Activated T-cell treated with anti-CD3 and anti-CD28 coated beads, Interleukin-2, amount 50 U/mL, for 4 hours (primary cell): ENCODE data around the gene SLC10A3. TPM values are rescaled to one million over a fixed set of nuclear protein-coding genes. Genes with fewer than 3 reads are reported as not detected.
A peak's percentile ranks its signal among the peaks of the same experiment; 100 is the strongest.

Experiments
- ATAC-seq, 2 donors: fragments of 200-7000 bp; cut with Tn5 transposase; one replicate each; pipeline ENCODE4 v1.10.0; 2021
- DNase-seq: peaks from one replicate; pipeline ENCODE4 v3.0.0-alpha.2; 2020
- H3K27me3 Mint-ChIP-seq: one replicate; pipeline ENCODE4 v1.8.0; 2021; ENCODE audit warnings: low read depth, mixed read lengths
- H3K36me3 Mint-ChIP-seq: one replicate; pipeline ENCODE4 v1.8.0; 2022; ENCODE audit warnings: mixed read lengths; ENCODE audit not compliant: insufficient read depth
- H3K4me1 Mint-ChIP-seq: one replicate; pipeline ENCODE4 v1.8.0; 2021; ENCODE audit warnings: low read depth, mixed read lengths
- H3K4me3 Mint-ChIP-seq: one replicate; pipeline ENCODE4 v1.8.0; 2021; ENCODE audit warnings: mild to moderate bottlenecking, moderate library complexity, mixed read lengths
- H3K9me3 Mint-ChIP-seq: one replicate; pipeline ENCODE4 v1.8.0; 2021; ENCODE audit warnings: mixed read lengths
- total RNA-seq, 3 donors: library from RNA; stranded (reverse); gene quantifications; one replicate each; pipeline ENCODE4 v1.2.1, GENCODE V29; 2021

Gene SLC10A3
- total RNA-seq, 3 donors from 2014 or later = 31.3 to 32.0 (median 31.9) TPM

DNA sequence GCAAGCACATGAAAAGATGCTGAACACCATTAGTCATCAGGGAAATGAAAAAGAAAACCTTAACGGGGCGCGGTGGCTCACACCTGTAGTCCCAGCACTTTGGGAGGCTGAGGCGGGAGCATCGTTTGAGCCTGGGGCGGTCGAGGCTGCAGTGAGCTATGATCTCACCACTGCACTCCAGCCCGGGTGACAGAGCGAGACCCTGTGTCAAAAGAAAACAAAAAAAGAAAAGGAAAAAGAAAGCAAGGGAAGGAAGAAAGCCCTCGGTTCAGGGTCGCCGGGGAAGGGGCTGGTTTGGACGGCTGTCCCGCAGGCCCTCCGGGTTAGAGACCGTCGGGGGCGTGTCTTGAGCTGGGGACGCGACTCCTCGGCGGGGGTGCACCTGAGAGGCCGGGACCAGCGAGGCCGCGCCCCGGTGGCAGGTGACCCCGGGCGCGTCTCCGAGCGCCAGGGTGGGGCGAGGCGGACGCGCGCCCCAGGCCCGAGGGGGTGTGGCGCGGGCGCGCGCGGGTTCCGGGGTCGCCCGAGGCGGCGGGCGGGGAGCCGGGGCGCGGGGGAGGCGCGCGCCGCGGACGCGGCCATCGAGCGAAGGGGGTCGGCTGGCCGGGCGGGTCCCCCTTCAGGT is 32.8 kb downstream of the SLC10A3 start:
- Mint-ChIP-seq H3K4me1 (peaks cover 10% of the 10 kb centered on the region), H3K4me3 (peak overlapping the region; percentile 92)

DNA sequence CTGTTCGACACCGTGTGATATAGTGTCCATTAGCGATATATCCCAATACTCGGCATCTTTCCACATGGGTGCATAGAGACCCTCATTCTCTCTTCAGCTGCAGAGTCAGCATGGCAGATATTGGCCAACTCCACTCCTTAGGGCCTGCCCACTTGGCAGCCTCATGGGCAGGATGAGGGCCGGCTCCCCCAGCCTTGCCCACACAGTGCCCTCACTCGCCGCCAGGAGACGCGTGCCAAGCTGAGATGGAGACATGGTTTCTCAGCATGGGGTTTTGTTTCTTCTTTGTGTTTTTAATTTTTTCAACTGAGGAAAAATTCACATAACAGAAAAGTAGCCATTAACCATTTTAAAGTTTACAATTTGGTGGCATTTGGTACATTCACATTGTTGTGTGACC is 37.6 kb downstream of the SLC10A3 start:
- Mint-ChIP-seq H3K27me3 (no peaks in the 10 kb centered on the region), H3K9me3 (no peaks in the 10 kb centered on the region), H3K4me3 (no peak overlapping the region), H3K36me3 (peaks cover 2% of the 10 kb centered on the region), H3K4me1 (peaks cover 3% of the 10 kb centered on the region)
- no peak for ATAC-seq
- no peak for DNase-seq

More for the DNA sequence above, 32.8 kb downstream of the SLC10A3 start:
- Mint-ChIP-seq H3K9me3 (no peaks in the 10 kb centered on the region), H3K27me3 (no peaks in the 10 kb centered on the region), H3K36me3 (no peaks in the 10 kb centered on the region)
- DNase-seq (peak; percentile 42), ATAC-seq (peak; percentile 56 to 57)

DNA sequence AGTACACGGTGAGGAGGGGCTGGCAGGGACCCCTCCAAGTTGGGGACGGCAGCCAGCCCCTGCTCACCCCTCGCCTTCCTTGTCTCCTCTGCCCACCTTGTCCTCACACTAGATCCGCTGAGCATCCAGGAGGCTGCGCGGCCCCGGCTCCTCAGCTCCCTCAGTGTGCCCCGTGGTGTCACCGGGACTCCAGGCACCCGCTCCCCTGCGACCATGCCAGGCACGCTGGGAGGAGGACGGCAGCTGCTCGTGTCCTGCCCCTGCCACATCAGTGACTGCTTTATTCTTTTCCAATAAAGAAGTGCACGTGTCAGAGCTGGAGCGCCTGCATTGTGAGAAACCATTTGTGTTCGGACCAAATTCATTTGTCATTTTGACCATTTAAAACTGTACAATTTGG is 40.1 kb downstream of the SLC10A3 start:
- DNase-seq (no peak), ATAC-seq (no peak)
- Mint-ChIP-seq H3K4me3 (no peak overlapping the region), H3K4me1 (no peaks in the 10 kb centered on the region), H3K36me3 (peaks cover 7% of the 10 kb centered on the region), H3K9me3 (no peaks in the 10 kb centered on the region), H3K27me3 (no peaks in the 10 kb centered on the region)

DNA sequence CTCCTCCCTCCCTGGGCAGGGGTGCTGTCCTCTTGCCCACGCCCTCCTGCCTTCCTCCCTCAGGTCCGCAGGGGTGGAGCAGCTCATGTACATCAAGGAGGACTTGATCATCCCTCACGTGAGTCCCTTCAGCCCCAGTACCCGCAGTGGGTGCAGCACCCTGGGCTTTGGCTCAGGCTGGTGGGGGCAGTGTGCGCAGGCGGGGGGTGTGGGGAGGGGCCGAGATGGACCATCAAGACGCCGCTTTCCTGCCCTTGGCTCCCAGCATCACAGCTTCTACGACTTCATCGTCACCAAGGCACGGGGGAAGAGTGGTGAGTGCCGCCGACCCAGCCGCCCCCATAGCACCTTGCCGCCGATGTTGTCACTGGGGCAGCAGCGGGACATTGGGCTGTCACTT is 40.8 kb downstream of the SLC10A3 start:
- H3K36me3 Mint-ChIP-seq = peaks cover 7% of the 10 kb centered on the region
- no peaks in the 10 kb centered on the region for H3K9me3 Mint-ChIP-seq
- H3K4me1 Mint-ChIP-seq = no peaks in the 10 kb centered on the region
- ATAC-seq (no peak), DNase-seq (no peak)
- H3K27me3 Mint-ChIP-seq = no peaks in the 10 kb centered on the region
- H3K4me3 Mint-ChIP-seq = no peak overlapping the region

DNA sequence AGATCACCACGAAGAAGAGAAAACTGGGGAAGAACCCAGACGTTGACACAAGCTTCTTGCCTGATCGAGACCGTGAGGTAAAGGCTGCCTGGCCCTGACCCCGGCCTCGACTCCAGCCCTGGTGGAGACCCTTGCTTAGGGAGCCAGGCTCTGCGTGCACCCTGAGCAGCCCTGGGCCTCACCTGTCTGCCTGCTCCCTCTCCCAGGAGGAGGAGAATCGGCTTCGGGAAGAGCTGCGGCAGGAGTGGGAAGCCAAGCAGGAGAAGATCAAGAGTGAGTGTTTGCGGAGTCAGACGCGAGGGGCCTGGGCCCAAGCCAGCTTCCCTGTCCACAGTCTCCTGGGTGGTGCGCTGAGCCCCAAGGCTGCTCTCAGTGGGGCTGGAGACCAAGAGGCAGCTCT is 41.9 kb downstream of the SLC10A3 start:
- DNase-seq (no peak), ATAC-seq (no peak)
- H3K9me3 Mint-ChIP-seq = no peaks in the 10 kb centered on the region
- peaks cover 1% of the 10 kb centered on the region for H3K4me1 Mint-ChIP-seq
- peaks cover 7% of the 10 kb centered on the region for H3K36me3 Mint-ChIP-seq
- no peaks in the 10 kb centered on the region for H3K27me3 Mint-ChIP-seq
- H3K4me3 Mint-ChIP-seq = no peak overlapping the region

DNA sequence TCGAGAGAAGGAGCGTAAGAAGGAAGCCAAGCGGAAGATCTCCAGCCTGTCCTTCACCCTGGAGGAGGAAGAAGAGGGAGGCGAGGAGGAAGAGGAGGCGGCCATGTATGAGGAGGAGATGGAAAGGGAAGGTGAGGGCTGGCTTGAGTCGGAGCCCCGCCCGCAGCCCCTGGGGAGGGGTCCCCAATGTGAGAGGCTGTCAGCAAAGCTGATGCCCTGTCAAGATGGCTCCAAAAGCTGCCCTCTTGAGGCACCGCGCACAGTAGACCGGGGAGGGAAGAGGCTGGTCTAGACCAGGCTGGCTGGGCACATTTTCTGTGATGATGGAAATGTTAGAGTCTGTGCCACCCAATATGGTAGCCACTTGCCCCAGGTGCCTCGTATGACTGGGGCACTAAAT is 44.0 kb downstream of the SLC10A3 start:
- H3K9me3 Mint-ChIP-seq = no peaks in the 10 kb centered on the region
- peak overlapping the region; percentile 38 for H3K4me3 Mint-ChIP-seq
- ATAC-seq (no peak), DNase-seq (no peak)
- H3K27me3 Mint-ChIP-seq = no peaks in the 10 kb centered on the region
- peaks cover 10% of the 10 kb centered on the region for H3K4me1 Mint-ChIP-seq
- peaks cover 7% of the 10 kb centered on the region for H3K36me3 Mint-ChIP-seq

DNA sequence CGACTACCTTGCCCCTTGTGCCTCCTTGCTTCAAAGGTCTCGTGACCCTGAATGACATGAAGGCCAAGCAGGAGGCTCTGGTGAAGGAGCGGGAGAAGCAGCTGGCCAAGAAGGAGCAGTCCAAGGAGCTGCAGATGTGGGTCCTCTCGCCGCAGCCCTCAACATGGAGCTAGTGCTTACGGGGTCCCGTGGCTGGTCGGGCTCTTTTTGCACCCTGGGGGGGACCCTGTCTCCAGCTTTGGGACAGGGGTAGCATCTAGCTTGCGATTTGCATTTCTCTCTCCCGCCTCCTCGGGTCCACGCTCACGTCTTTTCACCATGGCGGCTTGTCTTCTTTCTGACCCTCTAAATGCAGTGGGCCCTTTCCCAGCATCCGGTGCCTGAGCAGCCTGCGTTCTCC is 44.7 kb downstream of the SLC10A3 start:
- H3K4me1 Mint-ChIP-seq = peaks cover 14% of the 10 kb centered on the region
- peaks cover 7% of the 10 kb centered on the region for H3K36me3 Mint-ChIP-seq
- no peak for DNase-seq
- no peaks in the 10 kb centered on the region for H3K27me3 Mint-ChIP-seq
- no peak for ATAC-seq
- H3K4me3 Mint-ChIP-seq = no peak overlapping the region
- no peaks in the 10 kb centered on the region for H3K9me3 Mint-ChIP-seq

DNA sequence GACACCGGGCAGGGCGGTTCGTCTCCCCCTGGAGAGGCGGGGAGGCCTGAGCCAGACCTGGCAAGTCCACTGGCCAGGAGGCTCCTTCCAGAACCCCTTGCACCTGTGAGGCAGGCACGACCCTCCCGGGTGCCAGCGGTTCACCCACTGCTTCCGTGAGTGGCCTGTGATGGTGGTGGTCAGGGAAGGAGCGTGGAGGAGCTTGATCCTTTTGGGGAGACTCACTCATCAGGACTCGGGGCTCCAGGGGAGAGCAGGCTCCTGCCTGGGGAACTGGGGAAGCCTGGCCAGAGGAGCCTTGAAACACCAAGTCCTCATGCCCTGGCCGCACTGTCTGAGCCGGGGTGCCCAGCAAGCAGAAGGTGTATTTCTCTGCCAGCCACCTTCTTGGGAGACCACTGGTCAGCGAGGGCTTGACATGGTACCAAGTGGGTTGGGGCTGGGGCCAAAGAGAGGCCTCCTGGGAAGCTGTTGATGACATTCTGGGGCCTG is 45.6 kb downstream of the SLC10A3 start:
- DNase-seq (no peak), ATAC-seq (no peak)
- Mint-ChIP-seq H3K4me1 (peaks cover 17% of the 10 kb centered on the region), H3K36me3 (peaks cover 6% of the 10 kb centered on the region), H3K27me3 (no peaks in the 10 kb centered on the region), H3K9me3 (no peaks in the 10 kb centered on the region), H3K4me3 (peak overlapping the region; percentile 61)

DNA sequence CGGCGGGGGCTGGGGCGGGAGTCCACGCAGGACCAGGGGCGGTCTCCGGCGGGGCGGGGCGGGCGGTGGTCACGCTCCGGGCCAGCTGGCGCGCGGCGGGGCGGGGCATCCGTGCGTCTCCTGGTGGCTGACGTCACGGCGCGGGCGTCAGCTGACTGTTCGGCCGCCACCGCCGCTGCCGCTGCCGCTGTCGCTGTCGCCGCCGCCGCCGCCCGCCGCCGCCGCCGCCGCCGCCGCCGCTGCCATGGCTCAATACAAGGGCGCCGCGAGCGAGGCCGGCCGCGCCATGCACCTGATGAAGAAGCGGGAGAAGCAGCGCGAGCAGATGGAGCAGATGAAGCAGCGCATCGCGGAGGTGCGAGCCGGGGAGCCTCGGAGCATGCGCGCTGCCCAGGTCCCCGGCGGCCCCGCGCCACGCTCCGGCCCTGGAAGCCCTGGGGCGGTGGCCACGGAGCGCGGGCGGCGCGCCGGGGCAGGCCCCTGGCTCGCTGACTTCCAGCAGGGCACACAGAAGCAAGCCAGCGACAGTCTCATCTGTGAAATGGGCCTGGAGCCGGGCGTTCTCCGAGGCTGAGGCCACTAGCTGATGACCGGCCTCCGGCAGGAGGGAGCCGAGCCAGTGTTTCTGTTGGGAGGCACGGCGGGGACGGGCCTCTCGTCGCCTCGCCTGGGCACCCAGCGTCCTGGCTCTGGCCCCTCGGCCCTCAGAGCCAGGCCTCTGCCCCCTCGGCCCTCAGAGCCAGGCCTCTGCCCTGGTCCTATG is 46.3 kb downstream of the SLC10A3 start, which contains the start of gene FAM50A:
Gene FAM50A (plus strand): TSS at position 150 of the 763 bp plus-strand sequence. CDS start 95 bp downstream, at position 245.
- peak within 1 kb of the TSS; percentile 70 for H3K4me3 Mint-ChIP-seq
- DNase-seq = peak; percentile 56
- H3K4me1 Mint-ChIP-seq = peaks cover 17% of the 10 kb centered on the region
- H3K36me3 Mint-ChIP-seq = peaks cover 5% of the 10 kb centered on the region
- H3K9me3 Mint-ChIP-seq = no peaks in the 10 kb centered on the region
- no peaks in the 10 kb centered on the region for H3K27me3 Mint-ChIP-seq
- peak; percentile 88 to 89 for ATAC-seq

DNA sequence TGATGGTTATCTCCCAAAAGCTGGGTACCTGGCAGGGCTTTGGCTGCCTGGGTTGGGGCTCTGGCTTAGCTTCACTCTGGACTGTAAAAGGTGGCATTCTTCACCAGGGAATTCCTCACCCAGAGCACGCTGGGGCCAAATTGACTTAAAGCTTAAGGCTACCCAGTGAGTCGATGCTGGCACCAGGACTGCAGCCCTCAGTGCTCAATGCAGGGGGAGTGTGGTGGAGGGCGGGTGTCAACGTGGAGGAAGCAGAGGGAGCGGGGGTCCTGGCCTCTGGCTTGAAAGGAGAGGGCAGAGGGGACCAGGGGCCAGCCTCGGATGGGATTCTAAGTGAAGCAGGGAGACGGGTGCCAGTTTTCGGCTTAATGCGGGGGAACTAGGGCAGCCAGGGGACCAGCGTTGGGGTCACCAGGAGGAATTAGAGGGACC is 46.9 kb downstream of the SLC10A3 start:
- Mint-ChIP-seq H3K36me3 (peaks cover 5% of the 10 kb centered on the region), H3K4me1 (peaks cover 20% of the 10 kb centered on the region), H3K9me3 (no peaks in the 10 kb centered on the region), H3K27me3 (no peaks in the 10 kb centered on the region), H3K4me3 (peak overlapping the region; percentile 70)
- peak in 1 of 2 donors; percentile 7 for ATAC-seq
- DNase-seq = no peak

DNA sequence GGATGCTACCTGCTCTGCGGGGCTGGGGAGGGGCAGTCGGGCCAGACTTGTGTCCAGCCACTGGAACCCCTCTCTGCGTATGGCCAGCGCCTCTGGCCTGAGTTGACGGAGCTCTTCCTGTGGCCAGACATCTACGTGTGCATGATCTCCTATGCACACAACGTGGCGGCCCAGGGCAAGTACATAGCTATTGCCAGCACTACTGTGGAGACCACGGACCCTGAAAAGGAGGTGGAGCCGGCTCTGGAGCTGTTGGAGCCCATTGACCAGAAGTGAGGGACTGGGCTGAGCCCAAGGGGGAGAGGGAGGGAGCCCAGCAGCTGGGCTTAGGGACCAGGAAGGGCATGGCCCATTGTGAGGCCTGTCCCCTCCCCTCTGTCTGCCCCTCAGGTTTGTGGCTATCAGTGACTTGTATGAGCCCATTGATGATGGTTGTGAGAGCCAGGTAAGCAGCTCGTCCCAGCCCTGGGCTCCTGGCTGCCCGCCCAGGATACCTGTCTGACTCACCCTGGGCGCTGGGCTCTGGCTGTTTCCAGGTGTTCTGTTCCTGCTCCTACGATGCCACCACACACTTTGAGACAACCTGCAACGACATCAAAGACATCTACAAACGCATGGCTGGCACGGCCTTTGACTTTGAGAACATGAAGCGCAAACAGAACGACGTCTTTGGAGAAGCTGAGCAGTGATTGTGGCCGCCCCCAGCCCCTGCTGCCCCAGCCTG is 48.3 kb downstream of the SLC10A3 start:
- H3K27me3 Mint-ChIP-seq = no peaks in the 10 kb centered on the region
- peaks cover 24% of the 10 kb centered on the region for H3K4me1 Mint-ChIP-seq
- H3K36me3 Mint-ChIP-seq = peaks cover 3% of the 10 kb centered on the region
- DNase-seq (no peak), ATAC-seq (no peak)
- no peaks in the 10 kb centered on the region for H3K9me3 Mint-ChIP-seq
- no peak overlapping the region for H3K4me3 Mint-ChIP-seq

DNA sequence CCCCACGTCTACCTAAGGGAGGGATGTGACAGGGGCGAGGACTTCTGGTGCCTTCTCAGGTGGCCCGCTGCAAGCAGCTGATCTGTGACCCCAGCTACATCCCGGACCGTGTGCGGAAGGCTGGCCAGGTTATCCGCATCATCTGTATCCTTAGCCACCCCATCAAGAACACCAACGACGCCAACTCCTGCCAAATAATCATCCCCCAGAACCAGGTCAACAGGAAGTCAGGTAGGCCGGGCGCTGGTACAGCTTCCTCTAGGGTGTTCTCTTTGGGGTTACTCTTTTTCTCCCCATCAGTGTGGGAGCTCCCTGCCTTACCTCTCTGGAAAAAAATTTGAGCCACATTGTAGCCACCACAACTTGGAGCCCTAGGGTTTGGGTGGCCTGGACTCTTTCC is 48.9 kb downstream of the SLC10A3 start:
- H3K4me3 Mint-ChIP-seq = no peak overlapping the region
- no peaks in the 10 kb centered on the region for H3K36me3 Mint-ChIP-seq
- peaks cover 24% of the 10 kb centered on the region for H3K4me1 Mint-ChIP-seq
- ATAC-seq (no peak), DNase-seq (no peak)
- H3K9me3 Mint-ChIP-seq = no peaks in the 10 kb centered on the region
- H3K27me3 Mint-ChIP-seq = no peaks in the 10 kb centered on the region

DNA sequence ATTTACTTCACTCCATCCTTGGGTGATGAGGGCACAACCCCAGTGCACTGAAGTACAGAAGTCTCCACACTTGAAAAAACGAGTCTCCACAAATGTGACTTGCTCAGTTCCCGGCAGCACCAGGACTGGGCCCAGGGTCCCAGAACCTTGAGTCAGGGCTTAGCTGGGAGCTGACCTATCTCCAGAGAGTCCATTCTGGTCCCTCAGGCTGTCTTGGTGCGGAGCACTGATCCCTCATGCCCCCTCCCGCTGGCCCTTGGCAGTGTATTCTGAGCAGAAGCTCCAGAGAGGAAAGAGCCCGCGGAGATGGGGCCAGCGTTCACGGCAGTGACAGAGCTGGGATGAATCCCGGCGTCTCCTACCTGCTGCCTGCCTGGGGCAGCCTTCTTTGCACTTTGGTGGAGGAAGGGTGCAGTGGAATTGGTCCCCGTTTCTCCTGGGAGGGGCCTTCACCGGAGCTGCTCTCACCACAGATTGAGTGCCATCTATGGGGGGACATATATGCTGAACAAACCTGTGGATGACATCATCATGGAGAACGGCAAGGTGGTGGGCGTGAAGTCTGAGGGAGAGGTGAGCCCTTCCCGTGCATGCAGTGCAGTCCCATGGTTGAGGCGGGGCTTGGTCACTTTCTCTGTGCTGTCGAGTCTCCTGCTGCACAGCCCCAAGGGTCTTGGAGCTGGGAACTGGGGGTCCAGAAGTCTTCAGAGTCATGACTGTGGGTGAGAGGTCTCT is 49.6 kb downstream of the SLC10A3 start:
- DNase-seq (no peak), ATAC-seq (no peak)
- no peaks in the 10 kb centered on the region for H3K9me3 Mint-ChIP-seq
- peaks cover 31% of the 10 kb centered on the region for H3K4me1 Mint-ChIP-seq
- H3K27me3 Mint-ChIP-seq = no peaks in the 10 kb centered on the region
- no peaks in the 10 kb centered on the region for H3K36me3 Mint-ChIP-seq
- H3K4me3 Mint-ChIP-seq = no peak overlapping the region

DNA sequence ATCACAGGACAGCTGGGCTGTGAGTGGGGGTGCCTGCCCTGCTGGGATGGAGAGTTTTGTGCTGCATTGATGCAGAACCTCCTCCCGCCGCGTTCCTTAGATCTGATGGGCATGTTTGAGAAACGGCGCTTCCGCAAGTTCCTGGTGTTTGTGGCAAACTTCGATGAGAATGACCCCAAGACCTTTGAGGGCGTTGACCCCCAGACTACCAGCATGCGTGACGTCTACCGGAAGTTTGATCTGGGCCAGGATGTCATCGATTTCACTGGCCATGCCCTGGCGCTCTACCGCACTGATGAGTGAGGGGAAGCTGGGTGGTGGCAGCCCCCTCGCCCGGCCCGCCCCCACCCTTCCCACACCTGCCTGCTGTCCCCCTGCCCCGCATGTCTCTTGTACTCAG is 50.6 kb downstream of the SLC10A3 start:
- Mint-ChIP-seq H3K4me1 (peaks cover 31% of the 10 kb centered on the region), H3K27me3 (no peaks in the 10 kb centered on the region), H3K4me3 (no peak overlapping the region), H3K9me3 (no peaks in the 10 kb centered on the region), H3K36me3 (no peaks in the 10 kb centered on the region)
- ATAC-seq = no peak
- no peak for DNase-seq
